Measurements from ENCODE around the gene VCPKMT. TPM values are rescaled to one million over a fixed set of nuclear protein-coding genes. Genes with fewer than 3 reads are reported as not detected.

The VCPKMT gene
- total RNA-seq, 4 donors from 2014 or later: 3.9 to 8.6 (median 4.8) TPM

- H3K27ac ChIP-seq: no peak overlapping the region
- no peak for DNase-seq
- H3K36me3 ChIP-seq: peaks cover 0 to 8% (median 0%) of the 10 kb centered on the region in 3 donors
- no peaks in the 10 kb centered on the region for H3K27me3 ChIP-seq
- WGBS, 2 donors: 85 to 90% methylated on average over 5 of the region's 5 CpGs
- H3K9me3 ChIP-seq: no peaks in the 10 kb centered on the region
- TF ChIP-seq POLR2A (IDR thresholded peaks at IDR 0.05) (no peak), CTCF (IDR thresholded peaks at IDR 0.05) (no peak)
- no peak overlapping the region for H3K4me3 ChIP-seq
- no peaks in the 10 kb centered on the region for H3K4me1 ChIP-seq
- intact Hi-C loops (cut with DNase I): no loop called here
Observed at GRCh38 chr14:50089208-50089607, 27.2 kb downstream of the VCPKMT start.

GRCh38 chr14:50088731-50089130 lies 27.6 kb downstream of the VCPKMT start:
- Histone ChIP-seq H3K27me3 (no peaks in the 10 kb centered on the region), H3K4me3 (no peak overlapping the region), H3K9me3 (no peaks in the 10 kb centered on the region), H3K4me1 (peaks cover 0 to 2% (median 0%) of the 10 kb centered on the region in 3 donors), H3K27ac (no peak overlapping the region), H3K36me3 (peaks cover 0 to 8% (median 0%) of the 10 kb centered on the region in 3 donors)
- WGBS, 2 donors: 50% methylated on average over 2 of the region's 2 CpGs
- intact Hi-C loops (cut with DNase I): no loop called here
- no peak for DNase-seq
- TF ChIP-seq CTCF (IDR thresholded peaks at IDR 0.05) (no peak), POLR2A (IDR thresholded peaks at IDR 0.05) (no peak)

GRCh38 chr14:50088117-50088515 lies 28.3 kb downstream of the VCPKMT start:
- no peak for DNase-seq
- no peaks in the 10 kb centered on the region for H3K9me3 ChIP-seq
- H3K36me3 ChIP-seq: peaks cover 0 to 8% (median 0%) of the 10 kb centered on the region in 3 donors
- WGBS, 2 donors: 75 to 83% methylated on average over 2 of the region's 2 CpGs
- H3K4me3 ChIP-seq: no peak overlapping the region
- H3K4me1 ChIP-seq: peaks cover 0 to 8% (median under 1%) of the 10 kb centered on the region in 3 donors
- no peak overlapping the region for H3K27ac ChIP-seq
- TF ChIP-seq POLR2A (IDR thresholded peaks at IDR 0.05) (no peak), CTCF (IDR thresholded peaks at IDR 0.05) (no peak)
- H3K27me3 ChIP-seq: no peaks in the 10 kb centered on the region
- intact Hi-C loops (cut with DNase I): no loop called here

GRCh38 chr14:50087341-50088116 lies 28.8 kb downstream of the VCPKMT start:
- no peak for DNase-seq
- no peaks in the 10 kb centered on the region for H3K27me3 ChIP-seq
- intact Hi-C loops (cut with DNase I): no loop called here
- 50 to 56% methylated on average over 1 of the region's 1 CpG for WGBS, 2 donors
- peaks cover 0 to 14% (median 6%) of the 10 kb centered on the region in 3 donors for H3K4me1 ChIP-seq
- H3K36me3 ChIP-seq: peaks cover 0 to 8% (median 0%) of the 10 kb centered on the region in 3 donors
- H3K4me3 ChIP-seq: no peak overlapping the region
- no peaks in the 10 kb centered on the region for H3K9me3 ChIP-seq
- H3K27ac ChIP-seq: no peak overlapping the region
- TF ChIP-seq POLR2A (IDR thresholded peaks at IDR 0.05) (no peak), CTCF (IDR thresholded peaks at IDR 0.05) (no peak)

GRCh38 chr14:50086321-50086711 lies 30.1 kb downstream of the VCPKMT start:
- DNase-seq: no peak
- Histone ChIP-seq H3K27me3 (no peaks in the 10 kb centered on the region), H3K4me1 (peaks cover 0 to 26% (median 10%) of the 10 kb centered on the region in 3 donors), H3K4me3 (no peak overlapping the region), H3K9me3 (no peaks in the 10 kb centered on the region), H3K36me3 (peaks cover 0 to 8% (median 0%) of the 10 kb centered on the region in 3 donors), H3K27ac (no peak overlapping the region)
- 71 to 100% methylated on average over 1 to 2 of the region's 2 CpGs for WGBS, 2 donors
- intact Hi-C loops (cut with DNase I): no loop called here
- TF ChIP-seq CTCF (IDR thresholded peaks at IDR 0.05): no peak
- TF ChIP-seq POLR2A (IDR thresholded peaks at IDR 0.05): no peak

All from esophagus squamous epithelium (tissue), 5 donors.